ENCODE results near the gene ADD1.

Gene ADD1
- total RNA-seq = 228 reads per million, percentile 93 among the genes with 10 or more reads in this experiment

DNA sequence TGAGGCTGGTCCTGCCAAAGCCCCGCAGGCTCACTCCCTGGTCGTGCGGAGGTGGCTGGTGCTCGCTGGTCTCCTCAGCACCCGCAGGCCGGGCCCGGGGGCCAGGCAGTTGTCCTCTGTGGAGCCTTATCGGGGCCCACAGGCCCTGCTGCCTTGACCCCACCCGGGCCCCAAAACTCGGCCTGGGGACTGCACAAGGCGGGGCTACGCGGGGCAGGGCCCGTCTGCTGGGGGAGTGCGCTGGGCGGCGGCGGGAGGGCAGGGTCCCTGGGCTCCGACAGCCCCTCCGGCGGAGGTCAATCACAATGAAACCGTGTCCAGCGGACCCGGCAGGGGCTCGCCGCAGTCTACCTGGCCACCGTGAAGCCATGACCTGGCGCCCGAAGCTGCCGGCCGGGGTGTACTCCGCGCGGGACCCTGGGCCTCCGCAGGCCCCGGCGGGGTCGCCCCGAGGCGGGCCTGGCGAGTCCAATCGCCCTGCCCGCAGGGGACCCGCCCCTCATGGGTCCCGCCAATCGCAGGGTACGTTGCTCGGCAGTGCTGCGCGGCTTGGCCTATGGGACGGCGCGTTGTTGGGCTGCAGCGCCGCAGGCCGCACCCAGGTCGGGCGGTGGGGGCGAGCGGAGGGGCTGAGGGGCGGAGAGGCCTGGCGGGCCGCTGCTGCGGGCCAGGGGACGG, at the start of gene ADD1:
Gene ADD1 (plus strand): TSS at position 582 of the 678 bp plus-strand sequence. CDS start 32,072 bp downstream, outside the sequence.
- peak; percentile 88 for DNase-seq

DNA sequence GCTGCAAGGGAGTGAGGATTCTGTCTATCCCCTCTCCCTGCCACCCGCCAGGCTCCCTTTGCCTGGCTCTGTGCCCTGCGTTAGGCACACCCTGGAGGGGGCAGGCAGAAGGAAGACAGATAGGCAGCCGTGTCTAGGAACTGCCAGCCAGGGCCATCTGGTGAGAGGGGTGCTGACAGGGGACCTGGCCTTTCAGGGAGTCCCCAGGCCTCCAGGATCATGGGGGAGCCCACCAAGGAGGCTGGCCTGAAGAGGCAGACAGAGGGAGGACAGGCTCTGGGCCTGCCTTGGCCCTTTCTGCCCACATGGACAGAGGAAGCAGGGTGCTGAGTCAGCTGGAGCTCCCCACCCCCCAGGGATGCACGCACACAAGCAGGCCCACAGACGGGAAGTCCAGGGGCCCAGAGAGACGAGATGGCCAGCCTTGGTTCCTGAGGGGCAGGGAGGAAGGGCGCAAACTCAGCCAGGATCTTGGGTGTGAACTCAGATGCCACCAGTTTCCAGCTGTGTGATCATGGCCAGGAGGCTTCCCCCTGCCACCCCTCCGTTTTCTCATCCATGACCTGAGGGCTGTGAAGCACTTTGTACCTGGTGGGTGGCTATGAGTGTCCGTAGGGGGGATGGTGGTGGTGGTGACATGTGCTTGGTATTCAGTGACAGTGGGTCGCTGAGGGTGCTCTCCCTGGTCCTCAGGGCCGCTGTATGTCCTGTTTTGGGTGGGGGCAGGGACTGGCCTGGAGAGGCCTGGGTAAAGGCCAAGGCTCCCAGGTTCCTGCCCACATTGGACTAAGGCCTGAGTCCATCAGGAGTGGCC, 49.0 kb upstream of the ADD1 start:
- no peak for DNase-seq

DNA sequence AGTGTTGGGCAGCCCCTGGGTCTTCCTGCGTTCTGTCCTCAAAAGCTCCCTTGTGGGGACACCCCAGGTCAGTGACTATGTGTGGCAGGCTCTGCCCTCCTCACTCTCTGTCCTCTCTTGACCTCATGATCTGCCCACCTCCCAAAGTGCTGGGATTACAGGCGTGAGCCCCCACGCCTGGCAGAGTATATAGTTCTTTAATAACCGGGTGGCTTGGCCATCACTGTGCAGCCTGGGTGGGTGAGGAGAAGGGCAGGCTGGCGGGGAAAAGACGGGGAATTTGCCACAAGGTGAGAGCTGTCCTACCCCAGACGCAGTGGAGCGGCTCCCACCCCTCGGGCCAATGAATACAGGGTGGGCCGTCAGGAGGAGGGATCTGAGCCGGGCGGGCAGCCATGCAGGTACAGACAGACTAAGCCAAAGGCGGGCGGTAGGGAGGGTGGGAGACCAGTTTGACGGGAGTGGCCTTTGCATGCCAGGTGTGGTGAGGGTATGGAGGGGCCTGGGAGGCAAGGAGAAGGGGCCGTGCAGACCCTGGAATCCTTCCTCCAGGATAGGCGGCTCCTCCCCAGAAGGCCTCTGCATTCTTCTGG, 48.2 kb upstream of the ADD1 start:
- no peak for DNase-seq

- no peak for DNase-seq
Measured at GRCh38 chr4:2795893-2796848, 47.5 kb upstream of the ADD1 start.

GRCh38 chr4:2796849-2797544, 46.6 kb upstream of the ADD1 start:
- DNase-seq = no peak

- DNase-seq = peak; percentile 40
Measured at GRCh38 chr4:2797545-2798305, 45.9 kb upstream of the ADD1 start.

DNA sequence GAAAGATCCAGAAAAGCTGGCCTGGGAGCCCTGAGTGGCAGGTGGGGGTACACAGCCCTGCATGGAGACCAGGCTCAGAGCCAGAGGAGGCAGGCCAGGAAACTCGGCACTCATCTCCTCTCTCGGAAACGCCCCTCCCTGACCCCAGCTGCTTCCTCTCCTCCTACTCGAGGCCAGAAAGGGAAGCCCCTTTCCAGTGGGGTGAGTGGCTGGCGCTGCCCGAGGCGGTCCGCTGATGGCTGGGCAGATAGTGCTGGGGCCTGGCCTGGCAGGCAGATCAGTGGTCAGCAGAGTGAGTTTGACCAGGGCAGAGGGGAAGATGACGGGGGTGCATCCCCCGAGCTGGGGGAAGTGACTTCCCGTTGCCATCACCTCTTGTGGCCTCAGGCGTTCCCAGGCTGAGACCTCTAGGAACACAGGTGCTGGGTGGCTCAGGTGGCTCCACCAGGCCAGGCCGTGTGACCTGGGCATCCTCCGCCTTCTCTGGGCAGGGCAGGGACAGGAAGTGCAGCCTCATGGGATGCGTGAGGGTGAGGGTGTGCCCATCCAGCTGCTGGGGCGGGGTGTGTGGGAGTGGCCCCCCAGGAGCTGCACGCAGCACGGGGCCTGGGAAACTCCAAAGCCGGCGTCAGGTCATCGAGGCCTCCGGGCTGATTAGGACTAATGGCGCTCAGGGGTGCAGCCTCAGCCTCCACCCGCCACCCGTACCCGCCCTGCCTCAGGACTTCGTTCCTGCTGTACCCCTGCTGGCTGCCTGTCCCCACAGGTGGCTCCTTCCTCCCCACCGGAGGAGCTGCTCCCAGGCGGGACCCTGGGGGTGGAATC, 45.0 kb upstream of the ADD1 start:
- DNase-seq = peak; percentile 39

DNA sequence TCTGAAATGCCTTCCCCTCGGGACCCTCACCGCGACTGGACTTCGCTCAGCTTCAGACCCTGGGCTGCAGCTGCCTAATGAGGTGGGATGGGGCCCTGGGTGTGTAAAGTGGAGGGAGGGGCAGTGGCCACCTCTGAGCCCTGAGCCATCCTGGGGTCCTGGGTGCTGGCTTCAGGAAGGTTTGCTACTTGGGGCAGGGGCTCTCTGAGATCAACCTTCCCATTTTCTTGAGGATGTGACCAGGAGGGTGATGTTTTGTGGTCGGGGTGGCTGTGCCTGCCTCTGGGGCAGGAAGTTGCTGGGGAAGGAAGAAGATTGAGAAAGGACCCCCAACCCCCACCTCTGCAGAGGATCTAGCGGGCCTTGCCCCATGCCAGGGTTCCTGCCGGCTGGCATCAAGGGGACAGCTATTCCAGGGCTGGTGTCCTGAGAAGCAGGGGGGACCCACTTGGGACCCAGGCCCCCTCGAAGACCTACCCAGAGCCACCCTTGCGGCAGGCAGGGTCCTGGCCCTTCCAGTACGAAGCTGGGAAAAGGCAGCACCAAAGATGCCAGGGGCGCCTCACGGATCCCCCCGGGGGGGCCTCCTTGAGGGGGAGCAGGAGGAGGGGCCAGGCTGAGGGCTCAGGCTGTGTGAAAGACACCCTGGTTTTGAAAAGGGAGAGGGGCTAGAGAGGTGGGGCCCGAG, 44.3 kb upstream of the ADD1 start:
- no peak for DNase-seq

- DNase-seq = no peak
Measured at GRCh38 chr4:2799971-2800690, 43.5 kb upstream of the ADD1 start.

- no peak for DNase-seq
Measured at GRCh38 chr4:2800691-2801596, 42.7 kb upstream of the ADD1 start.

DNA sequence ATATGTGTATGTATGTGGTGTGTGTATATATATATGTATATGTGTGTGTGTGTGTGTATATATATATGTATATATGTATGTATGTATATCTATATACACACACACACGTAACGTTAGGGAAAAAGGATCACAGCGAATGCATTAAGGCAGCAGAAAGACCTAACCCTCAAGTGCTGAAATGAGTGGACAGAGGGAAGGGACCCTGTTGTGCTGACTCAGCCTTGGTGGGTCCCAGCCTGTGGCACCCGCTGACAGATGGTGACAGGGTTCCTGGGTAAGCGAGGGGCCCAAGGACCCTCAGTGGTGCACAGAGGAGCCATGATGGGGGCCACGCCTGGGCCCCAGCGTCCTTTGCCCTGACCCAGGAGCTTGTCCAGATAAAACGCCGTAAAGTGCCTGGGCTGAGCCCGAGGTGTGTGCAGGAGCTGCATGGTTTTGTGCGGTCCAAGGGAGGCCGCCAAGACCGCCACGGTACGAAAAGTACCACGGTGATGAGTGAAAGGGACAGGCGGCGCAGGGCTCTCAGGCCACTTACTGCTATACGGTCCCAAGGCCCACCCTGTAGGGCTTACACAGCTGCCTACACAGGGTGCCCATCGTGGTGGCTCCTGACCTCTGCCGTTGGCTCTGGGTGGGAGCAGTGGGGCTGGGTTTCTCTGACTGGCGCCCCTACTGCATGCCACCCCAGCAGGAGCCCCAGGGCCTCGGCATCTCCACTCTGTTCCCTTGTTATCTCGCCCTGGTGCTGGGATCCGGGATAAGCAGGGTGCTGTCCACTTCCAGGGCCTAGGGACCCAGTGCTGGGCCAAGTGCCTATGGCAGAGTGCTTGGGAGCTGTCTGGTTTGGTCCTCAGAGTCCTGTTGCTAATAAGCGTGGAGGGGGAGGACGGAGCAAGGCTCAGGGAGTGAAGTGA, 40.8 kb upstream of the ADD1 start:
- DNase-seq = no peak

- no peak for DNase-seq
Measured at GRCh38 chr4:2803624-2804448, 39.8 kb upstream of the ADD1 start.

DNA sequence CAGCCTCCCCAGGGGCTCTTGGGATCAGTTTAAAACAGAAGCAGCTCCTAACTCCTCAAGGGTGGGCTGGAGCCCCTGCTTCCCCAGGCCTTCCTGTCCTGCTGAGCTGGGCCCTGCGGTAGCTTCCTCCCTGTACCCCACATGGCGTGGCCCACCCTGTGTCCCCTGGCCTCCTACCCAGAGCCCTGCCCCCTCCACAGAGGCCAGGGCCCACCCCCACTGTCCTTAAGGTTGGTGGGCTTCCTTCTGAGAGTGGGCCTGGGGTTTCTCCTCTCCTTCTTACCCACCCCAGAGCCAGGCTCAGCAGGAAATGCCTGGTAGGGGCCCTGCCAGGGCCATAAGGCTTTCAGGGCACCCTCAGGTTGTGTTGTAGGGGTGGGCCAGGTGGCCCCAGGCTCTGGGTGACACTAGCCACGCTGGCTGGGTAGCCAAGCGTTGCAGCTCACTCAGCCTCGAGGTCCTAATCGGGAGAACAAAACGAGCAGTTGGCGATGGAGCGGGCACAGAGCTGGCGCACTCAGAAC, 39.1 kb upstream of the ADD1 start:
- no peak for DNase-seq

DNA sequence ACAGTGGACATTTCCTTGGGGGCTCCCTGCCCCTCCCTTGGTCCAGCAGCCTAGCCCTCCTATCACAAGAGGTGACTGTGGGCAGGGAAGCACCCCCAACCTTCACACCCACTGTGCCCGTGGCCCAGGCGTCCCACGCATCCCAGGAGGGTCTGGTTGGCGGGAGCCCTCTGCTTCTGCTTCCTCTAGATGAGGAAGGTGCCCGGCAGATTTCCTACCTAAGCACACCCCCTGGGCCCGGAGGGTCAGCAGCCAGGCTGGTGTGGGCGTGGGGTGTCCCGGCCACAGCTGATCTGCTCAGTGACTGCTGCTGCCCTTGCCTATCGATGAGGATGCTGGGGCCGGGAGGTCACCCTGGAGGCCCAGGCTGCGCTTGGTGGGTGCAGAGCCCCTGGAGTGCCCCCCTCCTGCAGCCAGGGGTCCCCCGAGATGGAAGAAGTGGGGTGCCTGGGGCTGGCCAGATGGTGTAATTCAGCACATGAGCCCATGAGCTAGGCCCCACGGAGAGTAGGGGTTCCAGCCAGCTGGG, 38.6 kb upstream of the ADD1 start:
- DNase-seq = no peak

- DNase-seq = no peak
Measured at GRCh38 chr4:2805712-2806389, 37.8 kb upstream of the ADD1 start.
